ENCODE data around the gene LDLRAP1.

The LDLRAP1 gene

DNA sequence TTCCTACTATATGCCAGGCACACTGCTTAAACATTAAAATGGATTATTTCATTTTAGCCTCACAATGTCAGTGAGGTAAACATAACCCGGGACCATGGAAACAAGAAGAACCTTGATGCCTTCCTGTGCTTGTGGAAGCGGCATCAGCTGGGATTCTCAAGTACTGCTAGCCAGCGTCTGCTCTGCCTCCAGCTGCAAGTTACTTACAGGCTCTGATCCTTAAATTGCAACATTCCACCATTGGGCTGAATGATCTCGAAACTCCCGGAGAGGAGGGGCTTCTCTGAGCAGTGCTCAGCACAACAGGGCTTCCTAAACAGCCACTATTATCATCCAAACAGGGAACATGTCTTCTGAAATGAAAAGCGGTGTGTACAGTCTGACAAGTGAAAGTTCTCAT, 66.5 kb downstream of the LDLRAP1 start:
- DNase-seq (ENCODE audit: low read depth): no peak

- no peak for DNase-seq (ENCODE audit: low read depth)
Measured at GRCh38 chr1:25610822-25611630, 67.6 kb downstream of the LDLRAP1 start.

- no peak for DNase-seq (ENCODE audit: low read depth)
Measured at GRCh38 chr1:25611843-25612242, 68.4 kb downstream of the LDLRAP1 start.

GRCh38 chr1:25612421-25612820, 69.0 kb downstream of the LDLRAP1 start:
- no peak for DNase-seq (ENCODE audit: low read depth)

- DNase-seq (ENCODE audit: low read depth): no peak
Measured at GRCh38 chr1:25613091-25613490, 69.7 kb downstream of the LDLRAP1 start.

DNA sequence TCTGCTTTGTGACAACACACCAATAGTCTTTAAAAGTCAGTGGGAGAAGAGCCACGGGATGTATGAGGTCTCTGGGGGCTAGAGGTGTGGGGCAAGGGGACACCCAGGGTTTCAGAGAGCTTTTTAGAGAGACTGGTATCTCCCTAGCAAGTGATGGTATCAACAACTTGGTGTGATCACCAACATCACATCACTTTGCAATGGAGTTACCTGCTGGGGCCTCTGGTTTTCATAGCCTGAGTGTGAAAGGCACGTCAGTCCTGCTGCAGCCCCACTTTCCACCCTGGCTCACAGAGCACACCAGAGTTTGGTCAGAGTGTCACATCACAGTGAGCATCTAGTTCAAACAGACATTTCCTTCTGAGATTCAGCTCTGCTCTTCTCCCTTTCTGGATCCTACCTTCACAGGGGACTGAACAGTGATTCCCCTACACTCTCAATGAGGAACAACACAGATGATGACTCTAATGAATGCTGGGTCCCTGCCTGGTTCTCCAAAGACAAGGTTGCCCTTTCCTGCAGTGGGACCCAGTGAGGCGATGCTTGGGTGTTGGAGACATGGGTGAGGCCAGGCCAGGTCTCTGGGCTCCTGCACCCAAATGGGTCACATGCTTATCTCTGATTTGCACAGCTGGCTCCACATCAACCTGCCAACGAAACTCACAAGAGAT, 71.2 kb downstream of the LDLRAP1 start:
- DNase-seq (ENCODE audit: low read depth): no peak

- DNase-seq (ENCODE audit: low read depth): no peak
Measured at GRCh38 chr1:25615172-25615541, 71.8 kb downstream of the LDLRAP1 start.

GRCh38 chr1:25615563-25616094, 72.2 kb downstream of the LDLRAP1 start:
- DNase-seq (ENCODE audit: low read depth): no peak

DNA sequence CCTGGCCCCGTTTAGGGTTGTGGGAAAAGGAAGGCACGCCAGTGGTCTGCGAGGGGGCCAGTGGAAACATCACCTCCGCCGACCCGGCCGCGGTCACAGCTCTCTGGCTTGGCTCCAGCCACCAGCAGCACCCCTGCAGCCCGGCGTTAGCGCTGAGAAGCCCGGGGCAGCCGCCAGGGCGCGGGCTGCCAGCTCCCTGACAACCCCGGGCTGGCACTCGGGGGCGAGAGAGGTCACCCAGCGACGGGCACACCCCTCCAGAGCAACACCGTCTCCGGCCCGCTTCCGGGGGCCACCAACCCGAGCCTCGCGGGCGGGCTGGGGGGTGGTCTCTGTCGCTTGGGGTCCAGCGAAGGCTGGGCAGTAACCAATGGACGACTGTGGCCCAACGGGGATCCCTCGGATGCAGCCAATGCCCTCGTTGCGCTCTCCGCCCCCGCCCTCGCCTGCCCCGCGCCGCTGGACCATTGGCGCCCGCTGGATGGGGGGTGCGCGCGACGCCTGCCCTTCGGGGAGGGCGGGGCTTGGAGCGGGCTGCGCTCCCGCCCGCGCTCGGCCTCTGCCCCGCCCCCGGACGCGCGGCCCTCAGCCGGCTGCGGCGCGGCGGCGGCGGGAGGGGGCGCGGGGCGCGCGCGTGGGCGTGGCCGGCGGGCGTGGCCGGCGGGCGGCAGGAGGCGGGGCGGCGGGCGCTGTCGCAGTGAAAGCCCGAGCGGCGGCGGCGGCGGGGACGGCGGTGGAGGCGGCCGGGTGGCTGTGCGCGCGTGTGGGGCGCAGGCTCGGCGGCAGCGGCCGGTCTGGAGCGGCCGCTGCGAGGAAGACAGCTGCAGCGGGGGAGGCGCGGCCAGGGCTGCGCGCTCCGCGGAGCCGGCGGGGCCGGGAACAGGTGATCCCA, 72.9 kb downstream of the LDLRAP1 start, which contains the start of gene MAN1C1:
Gene MAN1C1, plus strand, starts transcription at position 697 of the 892 bp plus-strand sequence. CDS start 1,007 bp downstream, outside the sequence.
- DNase-seq (ENCODE audit: low read depth): peak; percentile 64

GRCh38 chr1:25616987-25617624, 73.7 kb downstream of the LDLRAP1 start:
- no peak for DNase-seq (ENCODE audit: low read depth)

- no peak for DNase-seq (ENCODE audit: low read depth)
Measured at GRCh38 chr1:25617625-25618432, 74.4 kb downstream of the LDLRAP1 start.

DNA sequence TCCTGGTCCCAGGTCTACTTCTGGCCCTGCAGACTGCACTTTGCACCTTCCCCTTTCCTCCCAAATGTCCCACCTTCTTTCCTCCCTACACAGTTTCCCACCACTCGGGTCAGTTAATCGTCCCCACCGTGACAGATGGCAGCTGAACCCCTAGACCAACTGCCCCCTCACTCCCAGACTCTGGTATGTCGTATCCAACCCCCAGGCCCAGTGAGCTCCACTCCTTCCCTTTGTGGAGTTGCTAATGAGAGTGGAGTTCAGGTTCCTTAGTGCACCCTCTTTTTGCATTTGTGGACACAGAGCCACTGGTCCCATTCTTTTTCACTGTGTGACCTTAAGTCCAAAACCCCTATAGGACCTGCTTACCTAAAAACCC, 75.0 kb downstream of the LDLRAP1 start:
- no peak for DNase-seq (ENCODE audit: low read depth)

Data from stimulated activated CD8-positive, alpha-beta memory T cell treated with anti-CD3 and anti-CD28 coated beads, Interleukin-4, amount 100 ng/mL, for 24 hours (primary cell).